MG63 (cell line): ENCODE data around the gene SPECC1. TPM values are rescaled to one million over a fixed set of nuclear protein-coding genes. Genes with fewer than 3 reads are reported as not detected.
"Not testable (repeated sequence)": the region's sequence is repeated elsewhere in the genome, so short reads cannot be mapped to it uniquely, and the experiment has no call there.

Source experiments
- DNase-seq: peaks from one replicate; pipeline ENCODE4 v3.0.0-alpha.2; 2020
- H3K27me3 ChIP-seq: fragments of 250-450 bp; sonication (Bioruptor Pico); 2 replicates; pipeline ENCODE4 v1.5.1; 2020; ENCODE audit warnings: mild to moderate bottlenecking, moderate library complexity
- H3K36me3 ChIP-seq: fragments of 250-450 bp; sonication (Bioruptor Pico); 2 replicates; pipeline ENCODE4 v1.5.1; 2020; ENCODE audit warnings: mild to moderate bottlenecking, moderate library complexity
- H3K4me3 ChIP-seq: fragments of 250-450 bp; sonication (Bioruptor Pico); 2 replicates; pipeline ENCODE4 v1.5.1; 2020; ENCODE audit warnings: mild to moderate bottlenecking, moderate library complexity
- H3K9me3 ChIP-seq: fragments of 250-450 bp; sonication (Bioruptor Pico); 2 replicates; pipeline ENCODE4 v1.5.1; 2020; ENCODE audit warnings: mild to moderate bottlenecking, moderate library complexity
- total RNA-seq: library from RNA; depleted of rRNA; stranded (reverse); fragments of >200 nt; shearing (Covaris generic); gene quantifications from 2 replicates; pipeline ENCODE4 v1.2.3, GENCODE V29; 2014; ENCODE audit warnings: low replicate concordance

SPECC1 gene
- total RNA-seq, 1 experiment from 2014 or later: 13.7 TPM

DNA sequence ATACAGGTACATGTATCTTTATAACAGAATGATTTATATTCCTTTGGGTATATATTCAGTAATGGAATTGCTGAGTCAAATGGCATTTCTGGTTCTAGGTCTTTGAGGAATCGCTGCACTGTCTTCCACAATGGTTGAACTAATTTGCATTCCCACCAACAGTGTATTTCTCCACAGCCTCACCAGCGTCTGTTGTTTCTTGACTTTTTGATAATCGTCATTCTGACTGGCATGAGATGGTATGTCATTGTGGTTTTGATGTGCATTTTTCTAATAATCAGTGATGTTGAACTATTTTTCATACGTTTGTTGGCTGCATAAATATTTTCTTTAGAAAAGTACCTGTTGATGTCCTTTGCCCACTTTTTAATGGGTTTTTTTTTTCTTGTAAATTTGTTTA is 156.4 kb downstream of the SPECC1 start:
- DNase-seq: not testable (repeated sequence)

DNA sequence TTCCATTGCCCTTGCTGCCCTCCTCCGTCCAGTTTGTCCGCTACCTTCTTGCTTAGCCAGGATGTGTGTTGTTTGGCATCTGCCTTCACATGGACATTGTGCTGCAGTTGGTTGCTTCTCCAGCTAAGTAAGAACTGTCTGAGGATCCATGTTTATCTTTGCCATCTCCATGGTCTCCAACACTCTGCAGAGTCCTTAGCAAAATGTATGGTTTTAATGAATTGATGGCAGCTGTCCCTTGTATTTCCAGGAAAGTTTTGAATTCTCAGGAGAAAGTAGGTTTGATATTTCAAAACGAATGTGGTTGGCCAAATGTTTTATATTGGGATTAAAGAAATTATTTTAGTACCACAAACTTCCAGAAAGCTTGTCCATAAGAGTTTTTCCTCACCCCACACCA is 160.9 kb downstream of the SPECC1 start:
- no peaks in the 10 kb centered on the region for H3K27me3 ChIP-seq
- H3K4me3 ChIP-seq: no peak overlapping the region
- DNase-seq: no peak
- H3K36me3 ChIP-seq: no peaks in the 10 kb centered on the region
- no peaks in the 10 kb centered on the region for H3K9me3 ChIP-seq

More for the DNA sequence above, 156.4 kb downstream of the SPECC1 start:
- H3K36me3 ChIP-seq, H3K27me3 ChIP-seq, H3K9me3 ChIP-seq, H3K4me3 ChIP-seq: not testable (repeated sequence)

DNA sequence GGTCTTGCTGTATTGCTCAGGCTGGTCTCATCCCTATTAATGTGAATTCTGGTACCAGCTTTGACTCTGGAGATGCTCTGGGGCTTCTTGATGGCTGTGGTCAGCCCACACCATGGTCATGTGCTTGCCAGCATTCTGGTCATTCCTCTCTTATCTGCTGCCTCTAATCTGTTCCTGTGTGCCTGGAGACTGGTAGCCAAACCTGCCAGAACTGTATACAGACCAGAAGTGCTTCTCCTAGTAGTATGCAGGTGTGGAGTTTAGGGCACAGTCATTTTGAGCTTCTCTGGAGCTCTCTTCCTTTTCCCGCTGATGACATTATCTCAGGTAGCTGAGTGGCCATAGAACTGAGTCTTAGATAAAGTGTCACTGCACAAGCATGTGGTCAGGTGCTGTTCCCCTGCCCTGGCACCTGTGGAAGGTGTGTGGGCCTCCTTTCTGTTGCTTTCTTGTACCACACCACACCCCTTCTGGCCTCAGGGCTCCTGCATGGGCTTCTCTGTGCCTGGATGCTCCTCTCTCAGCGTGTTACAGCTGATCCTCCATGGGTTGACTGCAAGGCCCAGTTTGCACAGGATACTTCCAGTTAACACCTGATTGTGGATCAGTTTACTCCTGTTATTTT is 162.7 kb downstream of the SPECC1 start:
- Histone ChIP-seq H3K27me3 (no peaks in the 10 kb centered on the region), H3K9me3 (no peaks in the 10 kb centered on the region), H3K36me3 (no peaks in the 10 kb centered on the region), H3K4me3 (no peak overlapping the region)
- no peak for DNase-seq

DNA sequence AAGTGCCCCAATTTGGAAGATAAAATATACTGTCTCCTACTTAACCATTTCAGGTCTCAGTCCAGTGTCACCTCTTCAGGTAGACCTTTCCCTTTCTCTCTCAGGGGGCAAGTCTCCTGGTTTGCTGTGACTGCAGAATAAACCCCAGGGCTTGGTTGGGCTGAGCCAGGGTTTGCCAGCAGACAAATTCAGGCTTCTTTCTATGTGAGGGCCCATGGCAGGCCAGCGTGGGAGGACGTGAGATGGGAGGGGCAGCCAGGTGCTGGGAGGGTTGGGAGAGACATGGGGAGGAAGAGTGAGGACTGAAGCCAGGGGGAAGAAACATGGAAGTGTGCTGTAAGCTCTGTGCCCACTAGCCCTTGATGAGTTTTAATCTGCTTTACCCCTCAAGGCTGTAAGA is 163.2 kb downstream of the SPECC1 start:
- DNase-seq: no peak
- H3K27me3 ChIP-seq: no peaks in the 10 kb centered on the region

DNA sequence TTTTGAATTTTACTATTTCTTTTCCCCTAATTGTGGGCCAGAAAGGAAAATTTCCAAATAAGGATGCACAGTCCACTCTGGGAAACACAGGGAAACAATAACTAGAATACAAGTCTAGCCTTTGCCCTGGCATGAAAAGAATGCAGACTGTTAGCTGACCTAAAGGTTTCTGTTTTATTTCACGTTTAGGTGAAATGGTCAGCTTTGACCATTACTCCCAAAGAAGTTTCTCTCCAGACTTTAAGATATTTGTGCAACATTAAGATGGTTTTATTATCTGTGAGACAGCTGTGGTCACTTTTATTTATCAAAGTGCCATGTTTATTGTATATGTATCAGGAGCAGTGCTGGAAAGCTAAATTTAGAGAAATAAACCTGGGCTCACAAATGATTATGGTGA is 163.9 kb downstream of the SPECC1 start:
- Histone ChIP-seq H3K27me3 (no peaks in the 10 kb centered on the region), H3K36me3 (no peaks in the 10 kb centered on the region), H3K4me3 (no peak overlapping the region), H3K9me3 (no peaks in the 10 kb centered on the region)
- DNase-seq: no peak

More for the DNA sequence above, 163.2 kb downstream of the SPECC1 start:
- Histone ChIP-seq H3K36me3 (no peaks in the 10 kb centered on the region), H3K9me3 (no peaks in the 10 kb centered on the region), H3K4me3 (no peak overlapping the region)

DNA sequence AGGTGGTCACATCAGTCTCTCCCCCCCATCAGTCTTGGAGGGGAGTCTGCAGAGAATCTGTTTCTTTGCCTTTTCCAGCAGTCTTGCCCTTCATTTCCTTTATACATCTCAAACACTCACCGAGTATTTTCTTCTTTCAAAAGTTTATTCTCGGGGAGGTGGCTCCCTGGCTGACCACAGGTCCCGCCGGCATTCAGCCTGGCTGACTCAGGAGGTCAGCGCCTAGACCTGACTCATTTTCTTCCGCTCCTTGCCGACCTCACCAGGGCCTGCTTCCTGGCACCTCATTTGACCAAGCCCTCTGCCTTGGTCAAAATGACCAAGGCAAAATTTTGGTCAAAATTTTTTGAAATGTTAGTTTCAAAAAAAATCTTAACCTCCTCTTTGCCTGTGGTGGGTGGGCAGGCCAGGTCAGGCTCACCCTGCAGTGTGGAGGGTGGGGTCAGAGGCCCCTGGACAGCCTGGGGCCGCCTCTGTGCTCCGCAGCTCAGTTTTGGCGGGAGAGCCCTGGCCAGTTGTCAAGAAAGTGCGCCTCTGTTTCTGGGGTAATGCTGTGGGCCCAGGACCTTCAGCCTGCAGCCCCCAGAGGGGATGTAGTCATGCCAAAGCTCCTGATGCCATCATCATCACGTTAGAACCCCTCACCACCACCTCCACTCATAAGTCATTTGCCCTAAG is 165.6 kb downstream of the SPECC1 start:
- DNase-seq: peak; percentile 79
- Histone ChIP-seq H3K36me3 (no peaks in the 10 kb centered on the region), H3K4me3 (no peak overlapping the region), H3K27me3 (no peaks in the 10 kb centered on the region), H3K9me3 (no peaks in the 10 kb centered on the region)

DNA sequence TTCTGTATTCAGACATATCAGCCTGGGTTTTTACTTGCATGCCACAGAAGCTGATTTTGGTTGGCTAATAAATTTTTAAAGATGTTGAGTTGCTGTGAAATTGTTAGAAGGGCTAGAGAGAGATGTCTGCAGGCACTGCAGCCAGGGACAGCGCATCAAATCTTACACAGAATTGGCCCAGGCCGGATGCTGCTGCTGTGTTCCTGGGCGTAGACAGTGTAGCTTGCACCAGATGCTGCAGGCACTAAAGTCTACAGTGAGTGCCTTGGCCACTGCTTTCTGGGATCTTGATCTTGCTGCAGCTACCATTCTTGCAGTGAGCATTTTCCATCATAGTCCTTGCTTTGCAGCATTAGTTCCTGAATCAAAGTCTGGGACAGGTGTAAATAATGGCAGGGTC is 169.9 kb downstream of the SPECC1 start:
- H3K9me3 ChIP-seq: no peaks in the 10 kb centered on the region
- no peak overlapping the region for H3K4me3 ChIP-seq
- no peak for DNase-seq
- H3K27me3 ChIP-seq: no peaks in the 10 kb centered on the region
- no peaks in the 10 kb centered on the region for H3K36me3 ChIP-seq

DNA sequence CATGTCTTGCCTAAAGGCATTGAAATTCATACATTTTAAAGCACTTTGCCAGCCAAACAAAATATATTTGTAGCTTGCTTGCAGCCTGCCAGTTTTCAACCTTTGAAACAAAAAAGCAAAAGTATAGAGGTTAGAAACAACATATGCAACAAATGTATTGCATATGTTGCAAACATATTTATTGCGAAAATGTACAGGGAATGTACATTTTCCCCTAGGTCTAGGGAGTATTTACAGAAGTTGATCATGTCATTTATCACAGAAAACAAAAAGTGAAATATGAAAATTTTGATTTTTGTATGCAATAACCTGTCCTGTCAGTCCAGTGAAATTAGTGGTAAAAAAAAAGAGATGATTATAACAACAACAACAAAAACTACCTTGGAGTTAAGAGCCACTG is 171.5 kb downstream of the SPECC1 start:
- Histone ChIP-seq H3K4me3 (no peak overlapping the region), H3K27me3 (no peaks in the 10 kb centered on the region), H3K9me3 (no peaks in the 10 kb centered on the region), H3K36me3 (no peaks in the 10 kb centered on the region)
- no peak for DNase-seq

DNA sequence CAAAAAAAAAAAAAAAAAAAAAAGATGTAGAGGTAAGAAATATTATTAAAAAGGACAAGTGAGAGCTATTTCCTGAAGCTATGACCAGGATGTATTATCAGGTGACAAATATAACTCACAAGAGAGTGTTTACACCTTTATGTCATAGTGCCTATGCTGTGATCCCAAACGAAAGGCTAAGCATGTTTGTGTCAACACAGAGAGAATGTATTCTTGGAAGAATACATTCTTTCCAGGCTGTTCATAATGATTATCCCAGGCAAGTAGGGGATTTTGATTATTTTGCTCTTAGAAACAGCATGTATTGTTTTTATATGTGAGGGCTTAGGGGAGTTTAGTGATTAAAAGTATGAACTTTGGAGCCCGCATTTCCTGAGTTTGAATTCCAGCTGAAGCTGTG is 175.0 kb downstream of the SPECC1 start:
- Histone ChIP-seq H3K4me3 (no peak overlapping the region), H3K36me3 (no peaks in the 10 kb centered on the region), H3K27me3 (no peaks in the 10 kb centered on the region), H3K9me3 (no peaks in the 10 kb centered on the region)
- no peak for DNase-seq

DNA sequence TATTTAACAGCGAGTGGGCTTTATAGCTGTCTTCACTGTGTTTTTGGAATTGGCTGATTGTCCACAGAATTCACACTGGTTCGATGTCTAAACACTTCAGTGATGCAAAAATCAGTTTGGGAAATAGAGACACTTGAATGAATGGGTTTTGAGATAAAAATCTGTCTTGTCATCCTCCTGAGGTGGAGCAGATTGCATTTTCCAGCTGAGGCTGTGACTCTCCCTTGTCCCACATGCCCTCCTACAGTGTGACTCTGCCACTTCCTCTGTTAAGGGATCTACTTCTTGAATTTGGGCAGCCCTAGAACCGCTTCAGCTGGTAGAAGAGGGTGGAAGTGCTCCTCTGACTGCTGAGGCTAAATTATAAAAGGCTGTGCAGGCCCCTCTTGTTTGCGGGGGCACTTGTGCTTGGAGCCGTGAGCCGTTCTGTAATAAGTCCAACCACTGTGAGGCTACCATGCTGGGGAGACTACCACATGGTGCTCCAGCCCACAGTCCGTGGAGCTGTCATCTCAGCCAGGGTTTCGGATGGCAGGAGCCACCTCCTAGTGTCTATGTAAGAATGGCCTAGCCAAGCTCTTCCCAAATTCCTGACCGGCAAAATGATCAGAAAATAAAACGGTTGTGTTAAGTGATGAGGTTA is 175.9 kb downstream of the SPECC1 start:
- DNase-seq: no peak
- no peaks in the 10 kb centered on the region for H3K27me3 ChIP-seq

DNA sequence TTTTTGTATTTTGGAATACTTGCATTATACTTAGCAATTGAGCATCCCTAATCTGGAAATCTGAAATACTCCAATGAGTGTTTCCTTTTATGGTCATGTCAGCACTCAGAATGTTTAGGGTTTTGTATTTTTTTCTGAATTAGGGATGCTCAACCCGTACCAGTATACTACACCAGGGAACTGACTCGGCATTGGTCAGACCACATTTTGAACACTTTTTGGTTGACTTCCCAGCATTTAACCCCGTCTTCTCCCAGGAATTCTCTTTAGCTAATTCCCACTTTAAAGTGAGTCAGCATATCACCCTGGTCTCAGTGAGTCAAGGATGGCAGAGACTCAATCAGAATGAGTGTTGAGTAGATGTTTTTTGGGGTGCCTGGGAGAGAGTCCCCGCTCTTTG is 177.9 kb downstream of the SPECC1 start:
- no peaks in the 10 kb centered on the region for H3K9me3 ChIP-seq
- no peak overlapping the region for H3K4me3 ChIP-seq
- H3K27me3 ChIP-seq: no peaks in the 10 kb centered on the region
- H3K36me3 ChIP-seq: no peaks in the 10 kb centered on the region
- DNase-seq: no peak

More for the DNA sequence above, 175.9 kb downstream of the SPECC1 start:
- no peaks in the 10 kb centered on the region for H3K9me3 ChIP-seq
- no peak overlapping the region for H3K4me3 ChIP-seq
- no peaks in the 10 kb centered on the region for H3K36me3 ChIP-seq

DNA sequence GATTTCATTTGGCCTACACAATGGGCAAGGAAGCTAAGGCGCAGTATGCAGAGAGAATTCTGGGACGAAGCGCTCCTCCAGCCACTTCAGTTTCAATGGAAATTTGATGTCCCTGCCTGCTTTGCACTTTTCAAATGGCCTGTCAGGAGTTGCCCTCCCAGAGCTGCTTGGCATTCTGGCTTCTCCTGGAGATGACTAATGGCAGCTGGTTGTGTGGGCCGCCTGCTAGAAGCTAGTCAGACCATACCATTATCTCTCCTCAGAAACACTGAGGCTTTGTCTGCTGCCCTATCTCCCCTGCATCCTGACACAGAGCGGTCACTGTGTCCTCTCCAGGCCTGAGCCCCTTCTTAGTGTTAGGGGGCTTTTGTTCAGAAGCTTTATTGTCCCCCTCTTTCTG is 180.1 kb downstream of the SPECC1 start:
- Histone ChIP-seq H3K4me3 (no peak overlapping the region), H3K27me3 (no peaks in the 10 kb centered on the region), H3K36me3 (no peaks in the 10 kb centered on the region), H3K9me3 (no peaks in the 10 kb centered on the region)
- peak; percentile 75 for DNase-seq

DNA sequence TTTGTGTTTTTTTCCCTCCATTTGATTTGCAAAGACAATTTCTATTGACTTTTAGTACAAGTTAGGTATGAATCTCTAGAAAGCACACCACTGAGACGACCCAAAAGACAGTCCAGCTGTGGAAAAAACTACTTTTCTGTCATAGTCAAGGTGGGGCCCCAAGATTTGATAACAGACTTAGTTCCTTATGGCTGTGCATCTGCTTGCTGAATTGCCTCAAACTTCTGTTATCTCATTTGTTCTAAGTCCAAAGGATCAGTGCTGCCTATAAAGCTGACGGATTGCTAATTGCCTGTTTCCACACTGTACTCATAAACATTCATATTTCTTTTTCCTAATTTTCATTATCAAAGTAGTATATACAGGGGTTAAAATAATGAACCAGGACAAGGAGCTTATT is 180.8 kb downstream of the SPECC1 start:
- H3K4me3 ChIP-seq: no peak overlapping the region
- no peaks in the 10 kb centered on the region for H3K27me3 ChIP-seq

DNA sequence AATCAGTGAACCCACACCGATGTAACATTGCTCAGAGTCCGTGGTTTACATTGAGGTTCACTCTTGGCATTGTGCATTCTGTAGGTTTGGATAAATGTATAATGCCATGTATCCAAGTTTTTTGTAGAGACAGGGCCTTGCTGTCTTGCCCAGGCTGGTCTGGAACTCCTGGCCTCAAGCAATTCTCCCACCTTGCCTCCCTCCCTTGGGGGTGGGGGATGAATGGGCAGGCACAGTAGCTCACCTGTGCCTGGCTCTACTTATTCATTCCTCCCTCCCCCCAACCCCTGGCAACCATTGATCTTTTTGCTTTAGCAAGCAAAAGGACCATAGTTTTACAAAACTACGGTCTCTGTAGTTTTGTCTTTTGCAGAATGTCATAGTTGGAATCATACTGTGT is 181.4 kb downstream of the SPECC1 start:
- Histone ChIP-seq H3K4me3 (no peak overlapping the region), H3K9me3 (no peaks in the 10 kb centered on the region), H3K36me3 (no peaks in the 10 kb centered on the region), H3K27me3 (no peaks in the 10 kb centered on the region)
- DNase-seq: no peak

More for the DNA sequence above, 180.8 kb downstream of the SPECC1 start:
- no peaks in the 10 kb centered on the region for H3K36me3 ChIP-seq
- no peak for DNase-seq
- H3K9me3 ChIP-seq: no peaks in the 10 kb centered on the region

DNA sequence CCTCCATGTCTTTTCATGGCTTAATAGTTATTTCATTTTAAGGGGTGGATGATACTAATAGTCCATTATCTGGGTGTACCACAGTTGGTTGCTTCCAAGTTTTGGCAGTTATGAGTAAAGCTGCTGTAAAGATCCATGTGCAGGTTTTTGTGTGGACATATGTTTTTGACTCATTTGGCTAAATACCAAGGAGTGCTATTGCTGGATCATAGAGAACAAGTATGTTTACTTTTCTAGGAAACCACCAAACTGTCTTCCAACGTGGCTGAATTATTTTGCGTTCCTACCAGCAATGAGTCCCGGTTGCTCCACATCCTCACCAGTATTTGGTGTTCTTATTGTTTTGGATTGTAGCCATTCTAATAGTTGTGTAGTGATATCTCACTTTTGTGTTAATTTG is 181.9 kb downstream of the SPECC1 start:
- H3K9me3 ChIP-seq: no peaks in the 10 kb centered on the region
- no peaks in the 10 kb centered on the region for H3K27me3 ChIP-seq
- no peak overlapping the region for H3K4me3 ChIP-seq
- DNase-seq: peak; percentile 23
- H3K36me3 ChIP-seq: no peaks in the 10 kb centered on the region

DNA sequence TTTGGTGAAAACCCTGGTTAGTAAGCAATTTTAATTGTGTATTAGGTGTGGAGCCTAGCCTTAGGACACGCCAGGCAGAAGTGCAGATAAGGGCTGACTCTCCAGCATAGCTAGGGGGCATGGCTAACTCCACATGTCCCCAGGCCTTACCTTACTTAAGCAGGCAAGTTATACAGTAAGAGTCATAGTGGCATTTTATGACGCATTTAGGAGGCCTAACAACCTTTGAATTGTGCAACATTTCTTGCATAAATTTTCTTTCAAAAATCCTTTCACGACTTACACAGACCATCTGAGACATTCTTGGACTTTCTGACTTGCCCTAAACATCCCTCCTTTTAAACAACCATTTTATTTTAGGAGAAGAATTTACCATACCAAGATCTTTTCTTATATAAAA is 187.1 kb downstream of the SPECC1 start:
- H3K4me3 ChIP-seq, H3K9me3 ChIP-seq, DNase-seq, H3K36me3 ChIP-seq, H3K27me3 ChIP-seq: not testable (repeated sequence)

DNA sequence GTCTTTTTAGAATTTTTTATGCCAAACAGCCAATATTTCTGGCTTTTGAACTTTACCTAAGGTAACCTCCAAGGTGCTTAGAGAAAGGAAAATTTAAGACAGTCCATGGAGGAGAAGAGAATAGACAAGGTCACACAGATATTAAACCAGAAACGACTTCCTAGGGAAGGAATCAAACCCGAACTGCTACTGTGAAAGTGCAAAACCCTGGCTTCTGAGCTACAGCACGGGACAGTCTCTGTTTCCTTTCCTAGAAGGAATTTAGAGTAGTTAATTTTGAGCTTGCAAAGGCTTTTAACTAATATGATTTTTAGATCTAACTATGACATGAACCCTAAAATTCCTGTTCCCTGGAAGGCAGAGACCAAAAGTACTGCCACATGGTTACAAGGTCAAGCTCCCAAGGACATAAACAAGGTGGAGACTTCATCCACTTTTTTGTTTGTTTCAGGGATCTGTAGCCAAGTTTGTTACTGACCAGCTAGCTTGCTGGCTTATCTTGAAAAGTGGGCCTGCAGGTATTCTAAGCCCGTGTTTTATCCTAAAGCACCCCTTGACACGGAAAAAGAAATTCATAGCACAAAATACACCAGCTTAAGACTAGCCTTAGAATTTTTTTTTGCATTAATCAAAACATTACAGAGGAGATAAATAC is 188.2 kb downstream of the SPECC1 start:
- no peak for DNase-seq
- Histone ChIP-seq H3K27me3 (no peaks in the 10 kb centered on the region), H3K4me3 (no peak overlapping the region), H3K9me3 (no peaks in the 10 kb centered on the region), H3K36me3 (no peaks in the 10 kb centered on the region)
